ENCODE results near the gene OR56A4.

GRCh38 chr11:5968394-5968793, 38.4 kb downstream of the OR56A4 start, which contains the start of gene OR56A5:
- TF ChIP-seq CBX8 (IDR thresholded peaks at IDR 0.05) (no peak), MAX (IDR thresholded peaks at IDR 0.05) (no peak), SREBF2 (IDR thresholded peaks at IDR 0.05) (no peak)

Data from A549 (cell line).